ENCODE data around the gene CHPF.

Gene CHPF

DNA sequence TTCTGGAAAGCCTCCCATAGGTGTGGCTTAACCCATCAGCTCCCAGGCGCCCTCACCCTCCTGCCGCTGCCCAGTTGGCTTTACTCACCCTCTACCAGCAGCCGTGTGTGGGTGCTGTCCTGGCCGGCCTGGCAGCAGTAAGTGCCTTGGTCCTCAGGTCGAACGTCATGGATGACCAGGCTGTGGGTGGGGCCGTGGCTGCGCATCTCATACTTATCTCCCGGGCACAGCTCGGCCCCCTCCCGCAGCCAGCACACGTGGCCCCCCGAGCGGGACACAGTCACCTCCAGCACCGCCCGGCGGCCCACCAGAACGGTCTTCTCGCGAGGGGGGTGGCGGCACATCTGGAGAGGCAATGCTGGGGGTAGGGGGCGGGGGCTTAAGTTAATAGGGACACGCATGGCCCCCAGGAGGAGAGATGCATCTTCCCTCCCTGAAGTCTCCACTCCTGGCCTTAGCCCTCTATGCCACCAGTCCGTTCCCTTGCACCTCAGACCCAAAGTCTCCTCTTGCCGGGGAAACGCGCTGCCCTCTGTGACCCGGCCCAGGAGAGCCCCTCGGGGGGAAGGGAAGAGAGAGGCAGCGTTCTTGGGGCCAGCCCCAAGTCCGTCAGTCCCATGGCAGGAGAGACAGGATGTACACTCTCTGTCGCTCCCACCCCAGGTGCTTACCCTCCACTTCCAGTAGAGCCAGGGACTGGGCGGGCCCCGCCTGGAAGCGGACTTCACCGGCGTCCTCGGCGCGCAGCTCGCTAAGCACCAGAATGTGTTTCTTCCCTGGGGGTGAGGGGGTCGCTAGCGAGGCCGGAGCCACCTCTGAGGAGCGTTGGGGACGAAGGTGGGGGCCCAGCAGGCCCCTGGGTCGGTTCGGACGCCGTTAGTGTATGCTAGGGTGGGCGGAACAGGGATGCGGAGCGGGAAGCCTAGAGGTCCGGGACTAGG, 8.1 kb upstream of the CHPF start:
- DNase-seq = peak; percentile 82 to 83

DNA sequence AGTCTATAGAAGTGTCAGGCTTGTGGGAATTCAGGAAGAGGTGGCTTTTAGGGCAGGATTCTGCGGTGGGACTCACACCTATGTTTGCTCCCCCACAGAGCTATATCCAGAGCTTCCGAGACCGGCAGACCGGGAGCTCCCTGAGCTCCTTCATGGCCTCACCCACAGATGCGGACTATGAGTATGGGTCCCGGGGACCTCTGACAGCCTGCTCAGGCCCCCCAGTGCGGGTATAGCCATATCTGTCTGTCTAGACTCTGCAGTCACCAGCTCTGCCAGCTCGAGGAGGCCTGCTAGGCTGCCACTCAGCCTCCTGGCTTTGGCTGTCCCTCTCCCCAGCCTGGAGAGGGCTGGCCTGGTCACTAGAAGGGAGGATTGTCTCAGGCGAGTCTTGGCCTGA, 6.0 kb upstream of the CHPF start:
- DNase-seq = no peak
- TF ChIP-seq POLR2A (IDR thresholded peaks at IDR 0.05; ENCODE audit: low read length) = no peak
- TF ChIP-seq GATA1 (IDR thresholded peaks at IDR 0.05; ENCODE audit: low read depth, low read length) = no peak

More for the DNA sequence above, 8.1 kb upstream of the CHPF start:
- TF ChIP-seq POLR2A (IDR thresholded peaks at IDR 0.05; ENCODE audit: low read length) (no peak), GATA1 (IDR thresholded peaks at IDR 0.05; ENCODE audit: low read depth, low read length) (no peak)

DNA sequence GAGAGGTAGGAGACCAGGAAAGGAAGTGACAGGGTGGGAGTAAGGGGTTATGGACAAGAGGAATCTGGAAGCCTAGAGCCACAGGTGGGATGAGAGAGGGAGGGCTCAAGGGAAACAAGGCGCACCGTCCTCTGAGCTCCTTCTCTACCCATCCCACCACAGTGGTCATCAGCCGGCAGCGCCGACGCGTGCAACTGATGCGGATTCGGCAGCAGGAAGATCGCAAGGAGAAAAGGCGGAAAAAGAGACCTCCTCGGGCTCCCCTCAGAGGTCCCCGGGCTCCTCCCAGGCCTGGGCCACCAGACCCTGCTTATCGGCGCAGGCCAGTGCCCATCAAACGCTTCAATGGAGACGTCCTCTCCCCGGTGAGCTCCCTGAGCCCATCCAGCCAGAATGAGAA, 5.4 kb upstream of the CHPF start:
- TF ChIP-seq GATA1 (IDR thresholded peaks at IDR 0.05; ENCODE audit: low read depth, low read length) (no peak), POLR2A (IDR thresholded peaks at IDR 0.05; ENCODE audit: low read length) (no peak)
- no peak for DNase-seq

DNA sequence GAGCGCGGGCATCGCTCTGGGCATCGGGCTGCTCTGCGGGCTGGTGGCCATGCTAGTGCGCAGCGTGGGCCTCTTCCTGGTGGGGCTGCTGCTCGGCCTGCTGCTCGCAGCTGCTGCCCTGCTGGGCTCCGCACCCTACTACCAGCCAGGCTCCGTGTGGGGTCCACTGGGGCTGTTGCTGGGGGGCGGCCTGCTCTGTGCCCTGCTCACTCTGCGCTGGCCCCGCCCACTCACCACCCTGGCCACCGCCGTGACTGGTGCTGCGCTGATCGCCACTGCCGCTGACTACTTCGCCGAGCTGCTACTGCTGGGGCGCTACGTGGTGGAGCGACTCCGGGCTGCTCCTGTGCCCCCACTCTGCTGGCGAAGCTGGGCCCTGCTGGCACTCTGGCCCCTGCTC, 4.0 kb upstream of the CHPF start:
- TF ChIP-seq GATA1 (IDR thresholded peaks at IDR 0.05; ENCODE audit: low read depth, low read length) (no peak), POLR2A (IDR thresholded peaks at IDR 0.05; ENCODE audit: low read length) (no peak)

DNA sequence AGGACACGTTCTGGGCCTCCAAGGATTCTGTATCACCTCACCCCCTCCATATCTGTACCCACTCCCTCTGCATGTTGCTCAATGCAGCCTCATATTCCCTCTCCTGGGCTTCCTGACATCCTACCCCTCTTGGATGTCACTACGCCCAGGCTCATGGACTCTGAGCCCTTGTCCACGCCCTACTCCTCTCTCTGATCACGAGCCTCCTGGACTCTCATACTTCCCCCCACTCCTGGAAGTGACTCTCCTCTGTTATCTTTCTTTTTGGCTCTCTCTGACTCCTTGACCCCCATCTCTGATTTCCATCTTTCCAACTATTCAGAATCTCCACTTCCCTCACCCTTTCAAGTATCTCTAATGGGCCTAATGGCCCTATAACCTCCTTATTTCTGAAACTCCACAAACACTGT, 2.3 kb upstream of the CHPF start:
- TF ChIP-seq POLR2A (IDR thresholded peaks at IDR 0.05; ENCODE audit: low read length) = no peak
- TF ChIP-seq GATA1 (IDR thresholded peaks at IDR 0.05; ENCODE audit: low read depth, low read length) = no peak
- no peak for DNase-seq

More for the DNA sequence above, 4.0 kb upstream of the CHPF start:
- DNase-seq = no peak

DNA sequence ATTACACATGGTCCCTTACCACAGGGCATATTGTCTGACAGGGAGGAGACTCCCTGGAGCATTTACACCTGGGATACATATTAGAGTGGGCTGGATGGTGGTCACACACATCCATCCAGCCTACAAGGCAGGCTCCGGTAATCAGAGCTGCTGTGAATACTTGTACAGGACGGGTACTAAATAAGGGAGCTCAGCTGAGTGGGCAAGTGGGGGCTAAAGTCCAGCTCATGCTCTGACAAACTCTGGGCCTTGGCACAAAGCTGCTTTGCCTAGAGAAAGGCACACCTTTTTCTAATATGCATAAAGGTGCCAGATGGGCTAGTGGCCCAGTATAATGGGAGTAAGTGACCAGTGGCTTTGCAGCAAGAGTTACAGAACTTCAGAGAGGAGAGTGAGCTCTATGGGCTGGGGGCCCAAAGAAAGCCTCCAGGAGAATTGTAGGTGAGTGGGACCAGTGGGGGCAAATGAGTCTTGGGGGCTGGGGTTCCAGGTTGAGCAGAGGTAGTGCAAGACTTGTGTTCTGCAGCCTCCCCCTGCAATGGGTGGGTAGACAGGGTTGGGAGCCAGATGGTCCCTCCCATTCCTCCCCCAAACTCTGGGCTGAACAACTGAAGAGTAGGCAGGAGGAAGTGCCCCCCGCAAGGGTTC, 1.8 kb upstream of the CHPF start:
- TF ChIP-seq POLR2A (IDR thresholded peaks at IDR 0.05; ENCODE audit: low read length) = no peak
- TF ChIP-seq GATA1 (IDR thresholded peaks at IDR 0.05; ENCODE audit: low read depth, low read length) = no peak

DNA sequence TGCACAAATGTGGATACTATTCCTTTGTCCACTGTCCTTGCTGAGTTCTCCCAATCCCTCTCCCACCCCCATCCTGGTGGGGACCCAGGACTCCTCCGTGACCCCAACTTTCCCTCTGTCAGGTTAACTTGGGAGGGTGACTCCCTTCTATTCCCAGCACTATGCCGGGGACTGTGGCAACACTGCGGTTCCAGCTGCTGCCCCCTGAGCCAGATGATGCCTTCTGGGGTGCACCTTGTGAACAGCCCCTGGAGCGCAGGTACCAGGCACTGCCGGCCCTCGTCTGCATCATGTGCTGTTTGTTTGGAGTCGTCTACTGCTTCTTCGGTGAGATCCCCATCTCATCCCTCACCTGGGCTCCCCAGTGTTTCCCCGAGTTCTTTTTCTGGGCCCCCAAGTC, 958 bp upstream of the CHPF start:
- TF ChIP-seq GATA1 (IDR thresholded peaks at IDR 0.05; ENCODE audit: low read depth, low read length) = no peak
- no peak for DNase-seq

More for the DNA sequence above, 1.8 kb upstream of the CHPF start:
- no peak for DNase-seq

DNA sequence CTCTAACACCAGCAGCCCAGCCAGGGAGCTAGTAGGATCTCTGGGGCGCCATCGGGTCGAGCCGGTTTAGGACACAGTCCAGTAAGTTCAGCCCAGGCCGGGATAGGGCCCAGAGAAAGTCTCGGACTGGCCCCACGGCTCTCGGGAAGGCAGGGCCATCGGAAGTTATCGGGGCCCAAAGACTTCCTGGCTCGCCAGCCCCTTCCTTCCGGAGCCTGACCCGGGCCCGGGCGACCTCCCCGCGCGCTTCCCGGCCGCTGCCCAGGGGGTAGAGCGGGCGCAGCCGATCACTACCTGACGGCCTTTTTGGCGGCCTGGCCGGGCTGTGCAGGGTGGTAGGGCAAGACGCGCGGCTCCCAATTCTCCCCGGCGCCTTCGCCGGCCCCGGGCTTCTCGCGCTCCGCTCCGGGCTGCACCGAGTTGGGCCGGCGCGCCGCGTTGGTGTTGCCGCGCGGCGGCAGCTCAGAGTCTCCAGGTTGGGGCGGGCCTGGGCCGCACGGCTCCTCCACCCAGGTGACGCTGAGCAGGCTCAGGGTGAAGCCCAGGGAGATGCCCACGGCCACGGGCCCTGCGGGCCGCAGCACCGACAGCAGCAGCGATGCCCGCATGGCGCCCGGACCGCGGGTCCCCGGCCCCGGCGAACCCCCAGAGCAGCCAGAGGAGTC, 546 bp downstream of the CHPF start:
- no peak for TF ChIP-seq GATA1 (IDR thresholded peaks at IDR 0.05; ENCODE audit: low read depth, low read length)
- no peak for TF ChIP-seq POLR2A (IDR thresholded peaks at IDR 0.05; ENCODE audit: low read length)
- DNase-seq = peak in 1 of 2 experiments; percentile 54

DNA sequence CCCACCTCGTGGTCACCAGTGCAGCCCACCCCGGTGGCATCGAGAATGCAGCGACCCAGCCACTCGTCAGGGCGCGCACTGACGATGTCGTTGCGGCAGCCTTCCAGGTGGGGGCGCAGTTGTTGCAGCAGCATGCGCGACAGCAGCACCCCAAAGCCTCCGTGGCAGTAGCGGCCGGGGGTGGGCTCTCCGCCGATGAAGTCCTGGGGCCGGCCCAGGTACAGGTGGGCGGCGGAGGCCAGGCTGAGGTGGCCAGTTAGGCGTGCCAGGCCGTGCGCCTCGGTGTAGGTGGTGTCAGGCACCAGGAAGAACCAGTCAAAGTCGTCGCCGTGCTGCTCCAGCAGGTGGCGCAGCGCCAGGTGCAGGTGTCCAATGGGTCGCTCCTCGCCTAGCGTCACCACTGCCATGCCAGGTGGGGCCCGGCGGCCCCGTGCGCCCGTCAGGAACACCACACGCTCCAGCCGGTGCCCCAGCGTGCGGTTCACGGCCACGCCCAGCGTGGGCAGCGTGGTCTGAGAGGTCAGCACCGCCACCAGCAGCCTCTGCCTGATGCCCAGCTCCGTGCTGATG, 1.9 kb downstream of the CHPF start:
- peak; percentile 86 to 92 for DNase-seq
- no peak for TF ChIP-seq GATA1 (IDR thresholded peaks at IDR 0.05; ENCODE audit: low read depth, low read length)
- TF ChIP-seq POLR2A (IDR thresholded peaks at IDR 0.05; ENCODE audit: low read length) = no peak

DNA sequence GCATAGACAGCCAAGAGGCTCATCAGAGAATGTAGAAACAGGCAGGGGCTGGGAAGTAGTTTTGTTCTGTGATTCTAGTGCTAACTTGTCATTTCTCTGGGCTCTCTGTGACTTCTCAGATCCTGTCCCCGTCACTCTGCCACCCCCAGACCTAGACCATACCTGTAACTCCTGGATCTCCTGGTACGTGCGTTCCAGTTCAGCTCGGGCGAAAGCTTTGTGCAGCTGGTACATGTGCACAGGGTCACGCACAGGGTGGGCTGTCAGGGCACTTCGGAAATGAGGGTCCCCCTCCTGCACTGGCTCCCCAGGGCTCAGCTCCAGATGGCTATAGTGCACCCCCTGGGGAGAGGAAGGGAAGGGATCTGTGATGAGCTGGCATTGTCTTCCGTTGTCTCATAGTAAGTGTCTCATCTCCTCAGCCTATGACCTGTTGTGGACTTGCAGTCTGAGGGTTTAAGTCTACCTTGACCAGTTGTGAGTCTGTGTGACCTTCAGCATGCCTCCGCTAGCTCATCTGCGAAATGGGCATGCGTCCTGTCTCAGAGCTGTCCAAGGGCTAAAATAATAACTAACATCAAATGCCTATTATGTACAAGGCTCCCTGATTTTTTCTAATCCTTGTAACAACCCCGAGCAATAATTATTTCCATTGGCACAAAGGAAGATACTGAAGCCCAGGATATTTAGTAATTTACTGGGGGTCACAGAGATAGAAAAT, 2.7 kb downstream of the CHPF start:
- TF ChIP-seq POLR2A (IDR thresholded peaks at IDR 0.05; ENCODE audit: low read length) = no peak
- TF ChIP-seq GATA1 (IDR thresholded peaks at IDR 0.05; ENCODE audit: low read depth, low read length) = no peak

DNA sequence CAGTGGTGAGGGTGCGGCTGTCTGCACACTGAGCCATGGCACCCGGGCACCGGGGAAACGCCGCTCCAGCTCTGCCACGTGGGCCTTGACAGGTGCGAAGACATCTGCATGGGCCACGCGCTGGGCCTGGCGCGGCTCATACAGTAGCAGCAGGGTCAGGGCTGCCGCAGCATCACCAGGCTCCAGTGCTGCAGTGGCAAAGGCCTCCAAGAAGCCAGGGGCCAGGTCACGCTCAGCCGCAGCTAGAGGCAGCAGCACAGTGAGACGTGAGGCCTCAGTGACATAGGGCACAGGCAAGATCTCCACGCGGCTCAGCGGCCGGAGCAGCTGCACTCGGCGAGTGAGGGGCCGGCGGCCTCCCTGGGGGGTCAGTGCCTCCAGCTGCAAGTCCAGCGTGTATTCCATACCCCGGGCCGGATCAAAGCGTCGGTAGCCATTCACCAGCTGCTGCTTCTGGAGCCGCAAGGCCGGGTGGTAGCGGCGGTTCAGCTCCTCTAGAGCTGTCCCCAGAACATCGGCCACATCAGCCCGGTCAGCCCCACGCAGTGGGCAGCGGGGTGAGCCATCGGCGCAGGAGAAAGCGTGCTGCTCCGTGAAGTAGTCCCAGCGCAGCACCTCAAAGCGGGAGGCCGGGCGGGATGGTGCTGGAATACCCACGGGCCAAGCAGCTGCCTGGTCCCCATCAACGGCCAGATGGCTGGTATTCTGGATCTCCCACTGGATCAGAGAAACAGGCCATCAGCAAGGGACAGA, 3.5 kb downstream of the CHPF start:
- TF ChIP-seq POLR2A (IDR thresholded peaks at IDR 0.05; ENCODE audit: low read length) = no peak
- no peak for TF ChIP-seq GATA1 (IDR thresholded peaks at IDR 0.05; ENCODE audit: low read depth, low read length)
- DNase-seq = no peak

More for the DNA sequence above, 2.7 kb downstream of the CHPF start:
- DNase-seq = no peak

DNA sequence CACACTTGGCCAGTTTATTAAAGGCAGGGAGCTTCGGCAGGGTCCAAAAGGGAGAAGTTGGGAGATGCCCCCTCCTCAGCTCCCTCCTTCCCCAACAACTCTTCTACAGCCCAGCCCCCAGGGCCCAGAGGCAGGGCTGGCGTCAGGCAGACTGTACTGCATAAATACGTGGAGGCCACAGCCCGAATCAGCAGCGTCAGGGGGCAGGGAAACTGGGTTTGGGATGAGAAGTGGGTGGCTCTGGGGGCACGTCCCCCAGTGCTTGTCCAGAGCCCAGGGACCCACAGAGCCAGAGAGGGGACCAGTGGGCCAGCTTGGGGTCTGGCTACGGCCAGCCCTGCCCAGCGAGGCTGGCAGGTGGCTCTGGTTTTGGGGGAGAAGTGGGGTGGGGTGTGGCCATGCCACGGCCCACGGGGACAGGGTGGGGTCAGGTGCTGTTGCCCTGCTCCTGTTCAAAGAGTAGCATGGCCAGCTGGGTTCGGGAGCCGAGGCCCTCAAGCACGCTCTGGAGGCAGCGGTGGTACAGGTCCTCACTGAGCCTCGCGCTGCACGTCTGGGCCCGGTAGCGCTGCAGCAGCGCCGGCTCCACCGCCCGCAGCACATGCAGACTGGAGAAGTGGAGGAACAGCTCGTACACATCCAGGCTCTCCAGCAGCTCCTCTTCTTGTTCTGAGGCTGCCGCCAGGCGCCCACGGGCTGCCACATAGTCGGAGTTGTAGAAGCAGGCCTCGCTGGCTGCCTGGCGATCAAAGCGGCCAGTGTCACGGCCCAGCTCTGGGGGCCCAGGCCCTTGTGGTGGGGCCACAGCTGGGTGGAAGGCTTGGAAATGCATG, 4.4 kb downstream of the CHPF start:
- DNase-seq = no peak
- TF ChIP-seq GATA1 (IDR thresholded peaks at IDR 0.05; ENCODE audit: low read depth, low read length) (no peak), POLR2A (IDR thresholded peaks at IDR 0.05; ENCODE audit: low read length) (no peak)

All from erythroblast (primary cell).